T1000 (cell line): ENCODE data around the gene COX4I1.

ENCODE experiments used
- DNase-seq: peaks from one replicate; lab custom pipeline; 2025; ENCODE audit warnings: mixed read lengths; lab: John Stamatoyannopoulos, UW

Gene COX4I1

DNA sequence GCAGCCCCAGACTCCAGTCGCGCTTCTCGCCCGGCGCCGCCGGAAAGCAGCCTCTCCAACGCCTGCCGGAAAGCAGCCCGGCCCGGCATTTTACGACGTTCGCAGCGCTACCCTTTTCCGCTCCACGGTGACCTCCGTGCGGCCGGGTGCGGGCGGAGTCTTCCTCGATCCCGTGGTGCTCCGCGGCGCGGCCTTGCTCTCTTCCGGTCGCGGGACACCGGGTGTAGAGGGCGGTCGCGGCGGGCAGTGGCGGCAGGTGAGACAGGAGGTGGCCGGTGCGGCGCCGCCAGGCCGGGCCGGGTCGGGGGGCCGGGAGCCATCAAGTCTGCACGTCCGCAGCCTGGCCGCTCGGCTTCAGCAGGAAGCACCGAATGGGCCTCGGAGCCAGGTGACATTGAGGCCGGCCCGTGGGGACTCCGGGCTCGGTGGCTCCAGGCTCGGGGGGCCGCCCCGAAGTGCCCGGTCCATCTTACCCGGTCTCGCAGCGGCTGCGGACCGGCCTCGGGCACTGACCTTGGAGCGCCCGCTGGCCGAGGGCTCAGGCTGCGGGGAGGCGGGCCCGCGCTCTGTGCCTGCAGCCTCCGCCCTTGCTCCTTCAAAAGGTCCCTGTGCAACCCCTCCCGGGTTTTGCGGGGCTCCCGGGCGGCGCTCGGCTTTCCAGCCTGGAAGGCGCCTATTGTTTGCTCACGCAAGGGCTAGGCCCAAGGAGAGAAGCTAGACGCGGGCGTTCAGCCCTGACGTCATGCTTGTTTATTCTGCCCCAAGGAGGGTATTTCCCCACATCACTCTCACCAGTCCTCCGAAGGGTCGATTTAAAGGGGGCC, at the start of gene COX4I1, which contains the start of gene EMC8:
COX4I1 (plus strand) TSS at position 199 of the 824 bp plus-strand sequence. CDS start 1,511 bp downstream, outside the sequence.
EMC8 (minus strand) TSS at position 48 of the 824 bp plus-strand sequence. CDS start 249 bp downstream, outside the sequence.
- peak; percentile 82 for DNase-seq

- DNase-seq = no peak
These were observed 49.7 kb upstream of the COX4I1 start for GRCh38 chr16:85749771-85750145.

- no peak for DNase-seq
These were observed 49.2 kb upstream of the COX4I1 start for GRCh38 chr16:85750146-85750826.

- no peak for DNase-seq
These were observed 48.4 kb upstream of the COX4I1 start, which contains the start of gene C16orf74 for GRCh38 chr16:85750827-85751697. Gene C16orf74, minus strand, starts transcription at chr16:85751096. Its CDS starts 15,879 bp downstream, at chr16:85735217.

GRCh38 chr16:85751698-85752501, 47.6 kb upstream of the COX4I1 start:
- no peak for DNase-seq

DNA sequence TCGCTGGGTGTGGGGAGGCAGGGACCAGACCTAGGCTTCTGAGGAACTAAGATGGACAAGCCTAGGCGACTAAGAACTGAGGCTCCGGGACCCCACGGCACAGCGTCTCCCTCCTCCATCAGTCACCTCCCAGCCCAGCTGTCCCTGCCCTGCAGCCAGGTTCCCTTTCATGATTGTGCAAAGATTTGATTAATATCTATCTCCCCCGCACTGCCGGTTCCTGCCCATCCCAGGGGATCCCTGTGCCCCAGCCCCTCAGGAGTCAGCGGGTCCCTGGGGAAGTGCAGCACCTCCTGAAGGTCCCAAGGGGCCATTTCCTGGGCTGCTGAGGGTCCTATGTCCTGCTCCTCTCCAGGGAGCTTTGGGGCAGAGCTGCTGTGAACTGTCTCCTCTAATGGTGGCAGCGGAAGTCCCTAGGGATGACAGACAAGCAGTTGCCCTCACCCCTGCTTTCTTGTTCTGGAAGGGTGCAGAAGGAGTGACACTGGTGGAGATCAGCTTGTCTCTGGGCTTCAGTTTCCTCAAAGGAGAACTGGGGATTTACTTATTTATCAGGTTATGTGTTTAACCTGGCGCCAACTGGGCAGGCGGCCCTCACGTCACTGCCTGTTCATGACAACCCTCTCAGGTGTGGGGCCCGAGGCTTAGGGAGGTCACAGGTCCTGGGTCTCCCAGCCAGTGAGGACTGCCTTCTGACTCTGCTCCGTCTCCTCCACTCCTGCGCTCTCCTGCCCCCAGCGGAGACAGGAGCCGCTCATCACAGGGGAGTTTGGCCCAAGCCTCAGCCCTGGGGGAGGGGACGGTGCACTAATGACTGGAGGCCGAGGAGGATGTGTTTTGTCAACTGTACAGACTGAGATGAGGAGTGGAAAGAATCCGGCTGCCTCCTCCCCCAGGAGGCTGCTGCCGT, 46.7 kb upstream of the COX4I1 start:
- DNase-seq = no peak

DNA sequence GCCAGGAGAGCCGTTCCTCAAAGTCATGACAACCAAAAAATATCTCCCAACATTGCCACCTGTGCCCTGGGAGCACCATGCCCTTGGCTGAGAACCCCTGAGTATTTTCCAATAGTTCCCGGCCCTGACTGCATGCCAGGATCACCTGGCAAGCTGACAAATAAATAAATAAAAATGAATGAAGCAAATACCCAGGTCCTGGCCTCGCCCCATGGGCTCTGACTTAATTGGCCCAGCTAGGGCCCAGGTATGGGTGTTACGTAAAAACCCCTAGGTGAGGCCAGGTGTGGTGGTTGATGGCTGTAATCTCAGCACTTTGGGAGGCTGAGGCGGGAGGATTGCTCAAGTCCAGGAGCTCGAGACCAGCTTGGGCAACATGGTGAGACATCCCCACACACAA, 45.9 kb upstream of the COX4I1 start:
- no peak for DNase-seq

GRCh38 chr16:85753976-85754375, 45.5 kb upstream of the COX4I1 start:
- no peak for DNase-seq

- no peak for DNase-seq
These were observed 45.1 kb upstream of the COX4I1 start for GRCh38 chr16:85754413-85754812.

DNA sequence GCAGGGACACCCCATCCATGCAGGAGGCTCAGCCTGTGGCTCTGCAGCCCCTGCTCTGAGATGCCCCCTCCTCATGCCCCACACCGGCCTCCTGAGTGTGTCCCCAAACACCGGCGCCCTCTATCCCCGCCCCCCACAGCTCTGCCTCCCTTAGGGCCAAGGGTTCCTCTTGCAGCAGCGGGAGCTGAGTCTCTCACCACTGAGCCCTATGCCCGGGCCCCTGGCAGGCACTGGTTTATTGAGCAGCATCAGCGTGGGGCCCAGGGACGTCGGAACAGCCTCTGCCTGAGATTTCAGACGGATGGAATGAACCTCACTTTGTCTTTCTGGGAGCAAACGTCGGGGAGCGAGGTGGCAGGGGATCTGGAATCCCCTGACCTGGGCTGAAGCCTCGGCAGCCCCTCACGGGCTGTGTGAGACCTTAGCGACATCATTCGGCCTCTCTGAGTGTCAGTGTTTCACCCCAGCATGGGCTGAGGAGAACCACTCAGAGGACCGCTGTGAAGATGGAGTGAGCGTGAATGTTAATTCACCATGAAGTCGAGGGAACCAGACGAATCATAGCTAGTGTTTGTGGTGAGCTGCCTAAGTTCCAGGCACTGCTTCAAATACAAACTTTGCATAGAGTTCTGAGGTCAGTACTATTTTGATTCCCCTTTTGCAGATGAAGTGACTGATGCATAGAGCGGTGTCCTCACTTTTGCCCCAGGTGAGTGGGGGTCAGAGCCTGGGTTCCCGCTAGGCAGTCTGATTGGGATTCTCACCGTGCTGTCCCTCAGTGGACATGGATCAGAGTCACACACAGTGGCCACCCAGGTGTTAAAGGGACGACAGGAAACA, 43.3 kb upstream of the COX4I1 start:
- DNase-seq = no peak

DNA sequence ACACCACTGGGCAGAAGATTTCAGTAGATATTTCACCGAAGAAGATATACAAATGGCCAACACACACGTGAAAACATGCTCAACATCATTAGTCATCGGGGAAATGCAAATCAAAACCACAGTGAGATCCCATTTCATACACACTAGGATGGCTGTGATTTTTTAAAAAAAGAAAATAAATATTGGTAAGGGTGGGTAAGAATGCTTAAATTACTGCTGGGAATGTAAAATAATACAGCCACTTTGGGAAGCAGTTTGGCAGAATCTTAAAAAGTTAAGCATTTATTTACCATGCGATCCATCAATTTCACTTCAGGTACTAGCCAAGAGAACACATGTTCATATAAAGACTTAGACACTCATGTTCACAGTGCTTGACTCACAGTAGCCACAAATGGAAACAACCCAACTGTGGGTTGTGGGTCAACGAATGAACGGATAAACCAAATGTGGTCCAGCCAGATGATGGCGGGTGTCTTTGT, 42.1 kb upstream of the COX4I1 start:
- DNase-seq = no peak

DNA sequence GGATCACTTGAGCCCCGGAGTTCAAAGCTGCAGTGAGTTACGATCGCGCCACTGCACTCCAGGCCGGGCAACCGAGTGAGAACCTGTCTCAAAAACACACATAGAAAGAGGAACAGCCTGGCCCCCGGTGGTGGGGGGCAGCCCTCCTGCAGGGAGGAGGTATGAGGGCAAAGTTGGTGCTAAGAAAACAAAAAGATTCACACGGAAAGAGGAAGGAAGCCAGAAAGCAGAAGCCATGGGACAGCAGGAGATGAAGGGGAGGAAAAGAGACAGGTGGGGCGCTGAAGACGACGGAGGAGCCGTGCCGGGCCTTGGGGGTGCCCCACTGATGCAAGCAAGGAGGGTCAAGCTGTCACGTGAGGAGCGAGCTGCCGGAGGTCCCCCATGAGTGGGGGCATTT, 40.4 kb upstream of the COX4I1 start:
- no peak for DNase-seq

GRCh38 chr16:85759631-85760419, 39.7 kb upstream of the COX4I1 start:
- DNase-seq = no peak

GRCh38 chr16:85761861-85762260, 37.6 kb upstream of the COX4I1 start:
- DNase-seq = no peak

DNA sequence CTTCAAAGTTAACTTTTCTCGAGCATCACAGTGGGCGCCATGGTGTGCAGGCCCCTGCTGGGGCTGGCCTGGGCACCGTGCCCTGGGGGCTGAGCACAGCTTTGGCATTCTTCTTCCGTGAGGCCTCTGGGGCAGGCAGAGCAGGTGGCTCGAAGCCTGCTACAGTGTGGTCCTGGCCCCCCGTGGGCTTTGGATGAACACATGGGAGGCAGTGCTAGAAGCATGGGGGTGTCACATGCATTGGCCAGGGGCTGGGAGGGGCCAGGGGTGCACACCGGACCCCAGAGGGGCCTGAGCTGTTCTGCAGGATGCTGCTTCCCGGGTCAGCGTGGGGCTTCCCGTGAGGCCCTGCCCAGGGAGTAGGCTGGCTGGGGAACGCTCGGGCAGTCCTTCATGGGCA, 36.5 kb upstream of the COX4I1 start:
- no peak for DNase-seq

- no peak for DNase-seq
These were observed 35.9 kb upstream of the COX4I1 start for GRCh38 chr16:85763616-85764015.

DNA sequence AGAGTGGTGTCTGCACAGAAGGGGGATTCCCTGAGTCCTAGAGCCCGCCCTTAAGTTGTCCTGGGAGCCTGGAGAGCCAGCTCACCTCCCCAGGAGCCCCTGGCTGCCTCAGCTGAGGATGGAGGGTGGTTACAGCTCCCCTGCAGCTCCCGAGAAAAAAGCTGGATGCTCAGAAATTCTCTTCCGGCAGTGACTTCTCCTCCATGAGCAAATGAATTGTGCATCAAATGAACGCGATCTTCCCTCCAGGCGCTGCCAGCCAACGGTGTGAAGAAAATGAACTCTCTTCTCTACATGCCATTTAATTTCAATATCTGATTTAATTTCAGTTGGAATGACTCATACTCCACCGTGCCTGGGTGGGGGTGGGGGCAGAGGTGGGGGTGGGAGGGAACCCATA, 34.3 kb upstream of the COX4I1 start:
- no peak for DNase-seq

DNA sequence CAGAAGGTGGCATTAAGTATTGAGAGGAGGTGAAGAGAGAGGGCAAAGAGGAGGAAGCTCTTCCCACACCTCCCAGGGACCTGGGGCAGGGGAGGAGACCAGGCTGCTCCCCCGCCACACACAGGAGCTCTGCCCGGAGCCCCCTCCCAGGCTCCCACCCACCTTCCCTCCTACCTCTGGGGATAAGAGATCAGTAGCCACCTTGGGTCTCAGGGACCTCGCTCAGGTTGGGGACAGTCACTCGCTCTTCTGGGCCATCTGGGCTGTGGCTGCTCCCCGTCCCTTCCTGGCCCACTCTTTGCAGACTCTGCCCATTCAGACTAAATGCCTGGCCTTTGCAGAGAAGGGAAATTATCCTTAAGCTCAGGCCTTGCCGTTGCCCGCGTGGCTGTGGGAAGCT, 33.7 kb upstream of the COX4I1 start:
- no peak for DNase-seq
